GM19035 (cell line): ENCODE data around the gene CLNS1A.
"Not testable (repeated sequence)": the region's sequence is repeated elsewhere in the genome, so short reads cannot be mapped to it uniquely, and the experiment has no call there.

Source experiments
- ATAC-seq: cut with Tn5 transposase; IDR thresholded peaks from one replicate; pipeline ENCODE4 v1.9.1; 2021; ENCODE audit not compliant: unreplicated experiment

CLNS1A gene

GRCh38 chr11:77637345-77638165 is at the start of gene CLNS1A:
Gene CLNS1A (minus strand): TSS chr11:77637794. CDS start chr11:77637714, 80 bp downstream.
- peak; percentile 96 for ATAC-seq

- ATAC-seq, result no peak
Measured at GRCh38 chr11:77687088-77687487, 49.5 kb upstream of the CLNS1A start.

- ATAC-seq, result no peak
Measured at GRCh38 chr11:77677138-77677537, 39.5 kb upstream of the CLNS1A start.

GRCh38 chr11:77672264-77672663 is 34.7 kb upstream of the CLNS1A start:
- ATAC-seq, result no peak

GRCh38 chr11:77669848-77670511 is 32.4 kb upstream of the CLNS1A start:
- no peak for ATAC-seq

- no peak for ATAC-seq
Measured at GRCh38 chr11:77668760-77669159, 31.2 kb upstream of the CLNS1A start.

- ATAC-seq, result no peak
Measured at GRCh38 chr11:77665240-77665965, 27.8 kb upstream of the CLNS1A start.

GRCh38 chr11:77661670-77662069 is 24.1 kb upstream of the CLNS1A start:
- ATAC-seq, result no peak

GRCh38 chr11:77660947-77661346 is 23.4 kb upstream of the CLNS1A start:
- no peak for ATAC-seq

- ATAC-seq, result no peak
Measured at GRCh38 chr11:77658213-77659013, 20.8 kb upstream of the CLNS1A start.

GRCh38 chr11:77656362-77656761 is 18.8 kb upstream of the CLNS1A start:
- no peak for ATAC-seq

- ATAC-seq, result no peak
Measured at GRCh38 chr11:77654770-77655434, 17.3 kb upstream of the CLNS1A start.

- no peak for ATAC-seq
Measured at GRCh38 chr11:77650123-77650522, 12.5 kb upstream of the CLNS1A start.

GRCh38 chr11:77647654-77648305 is 10.2 kb upstream of the CLNS1A start:
- no peak for ATAC-seq

GRCh38 chr11:77644887-77645286 is 7.3 kb upstream of the CLNS1A start:
- ATAC-seq, result no peak

GRCh38 chr11:77642228-77642627 is 4.6 kb upstream of the CLNS1A start:
- ATAC-seq, result no peak

- ATAC-seq, result no peak
Measured at GRCh38 chr11:77636731-77637344, 756 bp downstream of the CLNS1A start.

GRCh38 chr11:77633926-77634325 is 3.7 kb downstream of the CLNS1A start:
- ATAC-seq, result not testable (repeated sequence)

- no peak for ATAC-seq
Measured at GRCh38 chr11:77630157-77630710, 7.4 kb downstream of the CLNS1A start.
